ENCODE data around the gene CPM.

GRCh38 chr12:68980476-68981212, 47.7 kb upstream of the CPM start:
- TF ChIP-seq CTCF (IDR thresholded peaks at IDR 0.05) (no peak), POLR2A (IDR thresholded peaks at IDR 0.05) (no peak)
